Fibroblast of mammary gland (primary cell): ENCODE results near the gene RNPS1.
A peak's percentile ranks its signal among the peaks of the same experiment; 100 is the strongest.

ENCODE experiments used
- DNase-seq: peaks from one replicate; pipeline ENCODE4 v3.0.0-alpha.2; 2010; ENCODE audit warnings: low read depth
- H3K4me3 ChIP-seq: 2 replicates; pipeline ENCODE4 v1.5.1; 2011; ENCODE audit warnings: low read depth, mild to moderate bottlenecking, low read length, moderate library complexity; ENCODE audit not compliant: control insufficient read depth
- TF ChIP-seq, protein P1 (sequence below): conservative IDR thresholded peaks from 2 replicates; pipeline ENCODE4 v1.5.1; 2011; ENCODE audit warnings: low read depth, low read length, inconsistent platforms; ENCODE audit not compliant: control insufficient read depth, insufficient read depth

The RNPS1 gene

DNA sequence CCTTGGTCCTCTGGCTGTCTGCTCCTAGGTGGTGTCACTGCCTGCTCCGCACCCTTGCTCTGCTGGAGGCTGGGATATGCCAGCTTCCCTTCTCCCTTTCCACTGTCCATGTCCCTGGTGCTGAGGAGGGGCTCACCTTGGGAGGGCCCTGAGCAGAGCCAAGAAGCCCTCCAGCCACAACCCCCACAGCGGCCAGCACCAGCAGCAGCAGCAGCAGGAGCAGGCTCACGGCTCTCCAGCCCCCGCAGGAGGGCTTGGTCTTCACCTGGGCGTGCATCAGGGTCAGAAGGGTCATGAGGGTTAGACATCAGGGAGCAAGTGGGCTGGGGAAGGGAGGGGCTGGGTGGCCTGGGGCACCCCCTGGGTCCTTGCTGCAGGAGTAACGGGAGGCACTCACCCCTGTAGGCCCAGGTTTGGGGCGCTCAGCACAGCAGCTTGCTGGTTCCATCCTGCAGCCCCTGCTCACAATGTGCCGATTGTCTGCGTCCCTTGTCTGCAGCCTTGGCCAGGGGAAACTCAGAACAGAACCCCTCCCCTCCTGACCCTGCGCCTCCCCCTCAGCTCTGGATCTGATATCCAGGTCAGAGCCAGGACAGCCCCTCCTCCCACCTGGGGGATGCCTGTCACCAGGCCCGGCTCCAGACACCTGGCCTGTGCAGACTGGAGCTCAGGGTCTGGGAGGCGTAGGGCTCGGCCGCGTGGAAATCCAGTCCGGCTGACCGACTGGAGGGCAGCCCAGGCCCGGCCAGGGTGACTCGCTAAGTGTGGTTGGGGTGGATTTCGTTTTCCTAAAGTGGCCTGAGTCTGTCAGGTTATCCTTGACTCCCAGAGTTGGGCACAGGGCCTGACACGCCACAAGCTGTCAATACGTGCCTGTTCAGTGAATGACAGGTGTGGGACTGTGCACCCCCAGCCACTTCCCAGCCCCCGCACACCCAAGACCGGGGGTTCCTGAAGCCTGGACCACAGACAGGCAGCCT lies 57.2 kb downstream of the RNPS1 start, which contains the start of gene BRICD5:
BRICD5 (minus strand) TSS at position 478 of the 980 bp plus-strand sequence; CDS start at position 448, 30 bp downstream.
- H3K4me3 ChIP-seq, result no peak within 1 kb of the TSS
- DNase-seq, result peak; percentile 55
- TF ChIP-seq, protein P1, sequence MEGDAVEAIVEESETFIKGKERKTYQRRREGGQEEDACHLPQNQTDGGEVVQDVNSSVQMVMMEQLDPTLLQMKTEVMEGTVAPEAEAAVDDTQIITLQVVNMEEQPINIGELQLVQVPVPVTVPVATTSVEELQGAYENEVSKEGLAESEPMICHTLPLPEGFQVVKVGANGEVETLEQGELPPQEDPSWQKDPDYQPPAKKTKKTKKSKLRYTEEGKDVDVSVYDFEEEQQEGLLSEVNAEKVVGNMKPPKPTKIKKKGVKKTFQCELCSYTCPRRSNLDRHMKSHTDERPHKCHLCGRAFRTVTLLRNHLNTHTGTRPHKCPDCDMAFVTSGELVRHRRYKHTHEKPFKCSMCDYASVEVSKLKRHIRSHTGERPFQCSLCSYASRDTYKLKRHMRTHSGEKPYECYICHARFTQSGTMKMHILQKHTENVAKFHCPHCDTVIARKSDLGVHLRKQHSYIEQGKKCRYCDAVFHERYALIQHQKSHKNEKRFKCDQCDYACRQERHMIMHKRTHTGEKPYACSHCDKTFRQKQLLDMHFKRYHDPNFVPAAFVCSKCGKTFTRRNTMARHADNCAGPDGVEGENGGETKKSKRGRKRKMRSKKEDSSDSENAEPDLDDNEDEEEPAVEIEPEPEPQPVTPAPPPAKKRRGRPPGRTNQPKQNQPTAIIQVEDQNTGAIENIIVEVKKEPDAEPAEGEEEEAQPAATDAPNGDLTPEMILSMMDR, result no peak

DNA sequence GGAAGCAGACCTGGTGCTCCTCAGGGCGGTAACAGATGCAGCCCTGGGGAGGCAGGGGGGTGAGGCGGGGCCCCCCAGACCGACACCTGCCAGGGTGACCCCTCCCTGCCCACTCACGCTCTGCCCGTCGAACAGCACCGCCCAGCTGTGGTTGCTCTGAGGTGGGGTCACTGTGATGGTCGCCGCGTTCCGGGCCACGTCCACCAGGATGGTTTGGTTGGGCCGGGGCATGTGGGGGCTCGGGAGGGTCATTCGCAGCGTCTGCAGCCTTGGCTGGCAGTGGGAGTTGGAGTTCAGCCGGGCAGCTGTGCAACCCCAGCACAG lies 58.0 kb downstream of the RNPS1 start:
- DNase-seq, result no peak
- H3K4me3 ChIP-seq, result no peak overlapping the region
- TF ChIP-seq, protein P1, result no peak

DNA sequence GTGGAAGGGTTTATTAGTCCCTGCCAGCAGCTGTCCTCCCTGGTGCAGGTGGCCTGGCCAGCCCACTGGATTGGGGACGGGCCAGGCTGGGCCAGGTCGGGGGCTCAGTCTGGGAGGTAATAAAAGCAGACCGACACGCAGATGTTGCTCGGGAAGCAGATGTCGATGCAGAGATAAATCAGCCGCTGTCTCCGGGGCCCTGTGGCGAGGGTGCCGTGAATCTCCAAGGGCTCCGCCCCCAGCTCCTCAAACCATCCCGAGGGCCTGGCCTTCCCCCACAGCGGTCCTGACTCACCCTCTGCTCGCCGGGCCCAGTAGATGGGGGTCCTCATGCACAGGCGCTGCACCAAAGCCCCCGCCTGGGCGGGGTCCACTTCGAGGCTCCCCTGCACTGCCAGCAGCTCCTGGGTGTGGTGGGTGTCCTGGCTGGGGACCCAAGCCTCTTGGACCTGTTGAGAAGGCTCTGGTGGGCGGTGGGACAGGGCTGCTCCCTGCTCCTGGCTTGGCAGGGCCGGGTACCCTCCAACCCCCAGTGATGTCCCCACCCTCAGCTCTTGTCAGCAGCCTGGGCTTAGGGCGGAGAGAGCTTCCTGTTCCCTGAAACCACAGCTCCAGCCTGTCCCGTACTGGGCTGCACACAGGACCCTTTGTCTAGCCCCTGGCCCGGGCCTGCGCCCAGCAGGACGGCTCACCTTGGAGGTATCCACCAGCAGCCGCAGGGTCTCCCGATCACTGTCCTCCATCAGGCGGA lies 58.5 kb downstream of the RNPS1 start:
- TF ChIP-seq, protein P1, result no peak

DNA sequence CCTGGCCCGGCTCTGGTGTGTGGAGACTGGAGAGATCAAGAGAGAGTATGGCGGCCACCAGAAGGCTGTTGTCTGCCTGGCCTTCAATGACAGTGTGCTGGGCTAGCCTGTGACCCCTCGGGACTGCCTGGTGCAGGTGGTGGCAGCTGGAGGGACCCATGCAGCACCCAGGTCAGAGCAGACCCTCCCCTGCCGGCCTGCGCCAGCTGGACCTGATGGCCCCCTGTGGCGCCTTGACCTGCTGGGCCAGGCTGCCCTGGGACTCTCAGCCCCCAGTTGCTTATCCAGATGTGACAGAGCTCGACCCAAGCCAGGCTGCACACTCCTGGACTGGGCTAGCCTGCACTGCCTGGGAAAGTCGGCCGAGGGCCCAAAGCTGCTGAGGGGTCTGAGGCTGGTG lies 59.2 kb downstream of the RNPS1 start:
- DNase-seq, result no peak
- TF ChIP-seq, protein P1, result no peak
- H3K4me3 ChIP-seq, result no peak overlapping the region

More for the DNA sequence above, 58.5 kb downstream of the RNPS1 start:
- H3K4me3 ChIP-seq, result no peak overlapping the region
- DNase-seq, result no peak

DNA sequence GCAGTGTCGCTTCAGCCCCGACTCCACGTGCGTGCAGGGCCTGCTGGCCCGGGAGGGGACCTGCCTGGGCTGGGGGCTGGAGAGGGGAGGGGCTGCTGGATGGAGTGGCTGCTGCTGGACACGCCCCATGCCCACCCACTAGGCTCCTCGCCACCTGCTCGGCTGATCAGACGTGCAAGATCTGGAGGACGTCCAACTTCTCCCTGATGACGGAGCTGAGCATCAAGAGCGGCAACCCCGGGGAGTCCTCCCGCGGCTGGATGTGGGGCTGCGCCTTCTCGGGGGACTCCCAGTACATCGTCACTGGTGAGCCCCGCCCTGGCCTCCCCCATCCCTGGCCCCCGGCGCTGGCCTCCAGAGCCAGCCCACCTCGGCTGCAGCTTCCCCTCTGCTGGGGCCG lies 59.6 kb downstream of the RNPS1 start:
- H3K4me3 ChIP-seq, result no peak overlapping the region
- DNase-seq, result no peak
- TF ChIP-seq, protein P1, result no peak

DNA sequence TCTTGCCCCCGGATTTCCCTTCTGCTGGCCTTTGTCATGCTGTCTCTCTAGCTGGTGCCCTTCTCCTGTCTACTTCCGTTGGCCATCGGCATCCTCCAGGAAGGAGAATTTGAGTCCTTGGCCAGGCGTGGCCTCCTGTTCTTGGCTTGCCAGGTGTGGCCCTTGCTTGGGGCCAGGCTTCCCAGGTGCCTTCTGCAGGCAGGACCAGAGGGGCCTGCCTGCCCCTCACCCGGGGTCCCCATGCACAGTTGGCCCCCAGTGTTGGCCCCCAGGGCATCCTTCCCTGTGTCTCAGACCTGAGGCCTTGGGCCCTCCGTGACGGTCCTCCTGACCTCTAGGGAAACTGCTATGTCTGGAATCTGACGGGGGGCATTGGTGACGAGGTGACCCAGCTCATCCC lies 60.1 kb downstream of the RNPS1 start:
- TF ChIP-seq, protein P1, result no peak
- no peak for DNase-seq
- H3K4me3 ChIP-seq, result no peak overlapping the region
